Peyer's patch (tissue), 4 donors: Measurements from ENCODE around the gene PGM1.

Source experiments
- POLR2A ChIP-seq, 2 donors: fragments of 450-650 bp; IDR thresholded peaks; one replicate each; pipeline ENCODE4 v1.5.1; 2017; ENCODE audit warnings: antibody characterized with exemption in 2 of 2, mild to moderate bottlenecking in 2 of 2, moderate library complexity in 2 of 2
- TF ChIP-seq, protein P1 (sequence below), 6 experiments: fragments of 450-650 bp in 4 of 6; fragments of 200-600 bp in 2 of 6; sonication (generic) in 1 of 6; IDR thresholded peaks; one replicate each; pipeline ENCODE4 v1.5.1; 2017 to 2019; ENCODE audit warnings: antibody characterized with exemption in 6 of 6, mild to moderate bottlenecking in 3 of 6, moderate library complexity in 1 of 6

DNA sequence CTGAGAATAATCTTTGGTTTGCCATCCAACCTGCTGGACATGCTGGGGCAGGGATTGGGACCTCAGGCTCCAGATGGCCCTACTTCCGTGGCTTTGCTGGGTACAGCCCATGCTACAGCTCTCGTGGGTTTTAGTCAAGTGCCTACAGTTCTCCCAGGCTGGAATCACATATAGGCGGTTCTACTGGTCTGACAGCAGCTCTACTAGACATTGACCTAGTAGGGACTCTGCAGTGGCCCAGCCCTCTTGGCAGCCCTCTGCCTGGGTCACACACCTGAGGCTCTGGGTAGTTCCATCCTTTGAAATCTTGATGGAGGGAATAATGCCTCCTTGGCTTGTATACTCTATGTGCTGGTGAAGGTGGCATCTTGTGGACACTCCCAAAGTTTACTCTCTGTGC lies 72.2 kb downstream of the PGM1 start:
- TF ChIP-seq, protein P1, sequence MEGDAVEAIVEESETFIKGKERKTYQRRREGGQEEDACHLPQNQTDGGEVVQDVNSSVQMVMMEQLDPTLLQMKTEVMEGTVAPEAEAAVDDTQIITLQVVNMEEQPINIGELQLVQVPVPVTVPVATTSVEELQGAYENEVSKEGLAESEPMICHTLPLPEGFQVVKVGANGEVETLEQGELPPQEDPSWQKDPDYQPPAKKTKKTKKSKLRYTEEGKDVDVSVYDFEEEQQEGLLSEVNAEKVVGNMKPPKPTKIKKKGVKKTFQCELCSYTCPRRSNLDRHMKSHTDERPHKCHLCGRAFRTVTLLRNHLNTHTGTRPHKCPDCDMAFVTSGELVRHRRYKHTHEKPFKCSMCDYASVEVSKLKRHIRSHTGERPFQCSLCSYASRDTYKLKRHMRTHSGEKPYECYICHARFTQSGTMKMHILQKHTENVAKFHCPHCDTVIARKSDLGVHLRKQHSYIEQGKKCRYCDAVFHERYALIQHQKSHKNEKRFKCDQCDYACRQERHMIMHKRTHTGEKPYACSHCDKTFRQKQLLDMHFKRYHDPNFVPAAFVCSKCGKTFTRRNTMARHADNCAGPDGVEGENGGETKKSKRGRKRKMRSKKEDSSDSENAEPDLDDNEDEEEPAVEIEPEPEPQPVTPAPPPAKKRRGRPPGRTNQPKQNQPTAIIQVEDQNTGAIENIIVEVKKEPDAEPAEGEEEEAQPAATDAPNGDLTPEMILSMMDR (IDR thresholded peaks at IDR 0.05) = no peak
- no peak for TF ChIP-seq POLR2A (IDR thresholded peaks at IDR 0.05)
